HG02798 (cell line): ENCODE data around the gene DDX1.

Experiments
- ATAC-seq: cut with Tn5 transposase; IDR thresholded peaks from one replicate; pipeline ENCODE4 v1.9.1; 2021; ENCODE audit warnings: mild to moderate bottlenecking; ENCODE audit not compliant: unreplicated experiment, poor library complexity

The DDX1 gene

DNA sequence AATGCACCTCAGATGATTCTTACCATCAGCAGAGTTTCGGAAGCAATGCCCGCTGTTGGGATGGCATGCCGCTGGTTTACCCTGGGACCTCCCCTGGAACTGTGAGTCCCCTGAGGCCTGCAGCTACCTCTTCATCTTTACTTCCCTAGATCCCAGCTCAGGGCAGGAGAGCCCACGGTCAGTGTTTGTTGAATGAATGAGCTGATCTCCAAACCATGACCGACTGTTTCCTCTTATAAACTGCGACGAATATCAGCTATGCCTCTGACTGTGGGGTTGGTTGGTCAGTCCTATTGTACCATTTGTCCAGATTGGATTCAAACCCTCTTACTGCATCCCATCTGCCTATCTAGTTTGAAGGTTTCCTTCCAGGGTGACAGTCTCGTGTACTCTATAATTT, 64.4 kb downstream of the DDX1 start:
- ATAC-seq, result no peak

DNA sequence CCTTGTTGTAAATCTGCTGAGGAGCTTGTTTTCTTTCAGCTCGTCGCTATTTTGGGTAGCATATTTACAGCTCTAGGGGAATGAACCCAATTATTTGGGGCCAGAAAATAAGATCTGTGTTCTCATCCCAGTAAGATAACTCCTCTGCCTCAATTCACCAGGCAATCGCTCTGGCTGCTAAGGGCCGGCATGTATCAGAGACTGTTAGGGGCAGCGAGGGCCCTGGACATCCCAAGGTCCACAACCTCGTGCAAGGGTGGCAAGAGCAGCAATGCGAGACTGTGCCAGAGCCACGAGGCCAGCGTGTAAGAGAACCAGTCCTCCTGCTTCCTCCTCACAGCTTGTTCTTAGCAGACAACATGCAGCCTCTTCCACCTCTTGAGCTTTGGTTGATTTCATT, 66.1 kb downstream of the DDX1 start:
- no peak for ATAC-seq

DNA sequence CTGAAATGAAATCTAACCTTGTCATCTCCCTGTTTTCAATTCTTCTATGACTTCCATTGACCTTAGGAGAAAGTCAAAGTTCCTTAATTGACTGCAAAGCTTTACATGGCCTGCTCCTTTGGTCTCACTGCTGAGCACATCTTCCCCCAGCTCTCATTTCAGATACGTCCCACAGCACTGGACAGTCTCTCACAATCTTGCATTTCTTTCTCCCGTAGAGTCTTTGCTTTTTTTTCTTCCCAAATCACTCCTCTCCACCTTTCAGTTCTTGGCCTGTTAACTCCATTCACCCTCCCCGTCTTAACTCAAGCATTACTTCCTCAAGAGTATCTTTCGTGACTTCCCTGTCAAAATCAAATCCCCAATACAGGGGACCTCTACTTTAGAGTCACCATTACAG, 67.2 kb downstream of the DDX1 start:
- ATAC-seq, result no peak

DNA sequence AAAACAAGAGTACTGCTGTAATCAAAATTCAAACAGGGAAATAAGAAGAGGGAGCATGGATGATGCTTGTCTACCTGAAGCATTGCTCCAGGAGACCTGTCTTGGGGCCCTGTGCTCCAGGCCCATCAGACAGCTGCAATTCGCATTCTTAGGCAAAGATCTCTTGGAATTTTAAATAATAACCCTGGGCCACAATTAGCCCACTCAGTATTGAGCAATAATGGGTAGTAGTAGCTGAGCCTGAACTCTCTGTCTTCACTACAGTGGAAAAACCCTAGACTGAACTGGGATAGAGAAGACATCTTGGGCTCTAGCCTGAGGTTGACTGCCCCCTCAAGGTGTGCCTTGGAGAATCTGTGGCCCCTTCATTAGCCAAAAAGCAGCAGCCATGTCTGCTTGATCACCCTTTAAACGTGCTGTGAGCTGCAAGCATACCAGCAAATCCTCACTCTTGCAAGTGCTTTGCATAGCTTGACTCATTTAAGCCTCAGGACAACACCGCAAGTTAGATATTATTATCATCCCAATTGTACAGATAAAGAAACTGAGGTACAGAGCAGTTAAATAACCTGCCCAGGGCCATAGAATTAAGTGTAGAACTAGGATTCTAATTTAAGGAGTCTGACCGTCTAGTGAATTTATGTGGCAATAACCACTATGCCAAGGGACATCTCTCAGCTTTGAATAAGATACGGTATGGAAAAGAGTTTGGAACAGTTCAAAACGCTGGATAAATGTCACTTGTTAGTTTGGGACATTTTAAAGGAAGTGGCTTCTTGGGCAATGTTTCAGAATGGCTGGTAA, 69.0 kb downstream of the DDX1 start:
- ATAC-seq, result no peak

DNA sequence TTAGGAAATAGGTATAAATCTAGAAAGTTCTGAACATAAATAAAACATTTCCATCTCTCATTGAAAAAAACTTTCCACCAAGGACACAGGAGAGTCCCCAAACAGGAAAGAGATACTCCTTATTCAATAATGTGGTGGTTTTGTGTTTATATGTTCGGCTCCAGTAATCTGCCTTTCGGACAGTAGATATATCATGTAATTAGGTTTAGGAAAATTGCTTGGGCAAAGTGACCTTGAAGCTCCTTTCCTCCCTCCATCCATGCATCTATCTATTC, 69.6 kb downstream of the DDX1 start:
- no peak for ATAC-seq

DNA sequence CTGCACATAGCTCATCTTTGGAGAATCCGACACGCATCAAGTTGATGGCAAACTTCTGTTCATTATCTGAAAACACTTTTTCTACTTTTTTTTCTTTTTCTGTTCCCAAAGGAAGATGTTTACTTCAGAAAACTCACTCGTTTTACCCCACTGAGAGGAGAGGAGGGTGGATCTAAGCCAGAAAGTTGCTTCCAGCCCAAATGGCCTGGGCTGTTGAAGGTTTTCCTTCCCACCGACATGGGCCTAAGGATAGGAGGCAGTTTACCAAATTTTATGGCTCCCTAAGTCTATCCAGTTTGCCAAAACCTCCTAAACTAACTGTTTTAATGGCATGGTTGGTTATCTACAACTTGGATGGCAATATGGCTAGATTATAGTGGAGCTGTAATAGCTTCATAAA, 70.4 kb downstream of the DDX1 start:
- ATAC-seq, result no peak

DNA sequence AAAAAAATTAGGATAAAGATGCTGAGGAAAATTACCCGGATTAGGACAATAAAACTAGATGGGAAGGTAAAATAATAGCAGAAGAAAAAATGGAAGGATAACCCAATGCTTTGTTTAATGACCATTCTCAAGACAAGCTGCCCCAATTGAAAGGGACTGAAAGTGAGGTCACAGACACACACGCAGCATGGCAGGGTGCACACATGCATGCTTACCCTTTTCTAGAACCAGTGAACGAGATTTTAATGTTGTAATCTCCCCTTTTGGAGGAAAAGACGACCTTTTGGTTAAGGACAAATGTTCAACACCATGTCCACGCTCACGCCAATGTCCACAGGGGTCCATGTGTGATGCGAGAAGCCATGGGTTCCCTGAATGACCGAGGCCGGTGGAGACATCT, 70.9 kb downstream of the DDX1 start:
- no peak for ATAC-seq

DNA sequence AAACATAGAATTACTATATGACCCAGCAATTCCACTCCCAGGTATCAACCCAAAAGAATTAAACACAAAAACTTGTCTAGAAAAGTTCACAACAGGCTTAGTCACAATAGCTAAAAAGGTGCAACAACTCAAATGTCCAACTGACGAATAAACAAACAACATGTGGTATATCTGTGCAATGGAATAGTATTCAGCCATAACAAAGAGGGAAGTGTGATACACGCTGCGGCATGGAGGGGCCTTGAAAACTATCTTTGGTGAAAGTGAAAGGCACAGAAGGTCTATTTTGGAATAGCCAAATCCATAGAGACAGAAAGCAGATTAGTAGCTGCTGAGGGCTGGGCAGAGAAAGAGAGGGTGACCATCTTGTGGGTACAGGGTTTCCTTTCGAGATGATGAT, 72.1 kb downstream of the DDX1 start:
- ATAC-seq, result no peak

DNA sequence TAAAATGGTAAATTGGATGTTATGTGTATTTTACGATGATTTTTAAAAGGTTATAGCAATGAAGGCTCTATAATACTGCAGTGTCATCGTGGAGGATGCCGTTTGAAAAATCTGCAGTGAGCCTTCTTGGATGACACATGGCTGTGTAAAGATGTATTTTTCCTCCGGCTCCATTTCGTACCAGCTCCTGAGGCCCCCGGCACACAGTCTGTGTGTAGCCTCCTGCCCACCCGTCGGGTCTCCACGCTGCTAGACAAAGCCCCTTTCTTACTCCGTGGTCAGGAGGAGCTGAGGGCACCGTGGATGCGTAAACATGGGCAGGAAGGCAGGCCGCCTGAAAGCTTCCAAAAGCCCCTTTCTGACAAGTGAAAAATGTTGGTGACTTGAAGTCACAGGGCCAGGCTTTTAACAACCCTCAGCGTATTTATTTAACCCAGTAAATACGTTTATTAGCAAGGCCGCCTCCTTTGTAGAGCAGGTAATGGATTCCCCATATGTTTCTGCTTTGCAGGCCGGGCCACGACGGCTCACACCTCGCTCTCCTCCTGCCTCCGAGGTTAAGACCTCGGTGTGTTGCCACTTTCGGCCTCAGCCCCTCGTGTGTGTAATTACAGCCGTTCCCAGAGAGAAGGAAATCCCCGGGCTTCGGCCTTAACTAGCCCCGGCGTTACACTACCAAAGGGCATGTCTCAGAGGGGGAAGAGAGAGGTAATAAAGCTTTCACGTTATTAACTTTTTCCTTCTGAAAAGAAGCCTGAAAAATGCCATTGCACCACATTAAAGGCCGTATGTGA, 72.8 kb downstream of the DDX1 start:
- ATAC-seq, result no peak

DNA sequence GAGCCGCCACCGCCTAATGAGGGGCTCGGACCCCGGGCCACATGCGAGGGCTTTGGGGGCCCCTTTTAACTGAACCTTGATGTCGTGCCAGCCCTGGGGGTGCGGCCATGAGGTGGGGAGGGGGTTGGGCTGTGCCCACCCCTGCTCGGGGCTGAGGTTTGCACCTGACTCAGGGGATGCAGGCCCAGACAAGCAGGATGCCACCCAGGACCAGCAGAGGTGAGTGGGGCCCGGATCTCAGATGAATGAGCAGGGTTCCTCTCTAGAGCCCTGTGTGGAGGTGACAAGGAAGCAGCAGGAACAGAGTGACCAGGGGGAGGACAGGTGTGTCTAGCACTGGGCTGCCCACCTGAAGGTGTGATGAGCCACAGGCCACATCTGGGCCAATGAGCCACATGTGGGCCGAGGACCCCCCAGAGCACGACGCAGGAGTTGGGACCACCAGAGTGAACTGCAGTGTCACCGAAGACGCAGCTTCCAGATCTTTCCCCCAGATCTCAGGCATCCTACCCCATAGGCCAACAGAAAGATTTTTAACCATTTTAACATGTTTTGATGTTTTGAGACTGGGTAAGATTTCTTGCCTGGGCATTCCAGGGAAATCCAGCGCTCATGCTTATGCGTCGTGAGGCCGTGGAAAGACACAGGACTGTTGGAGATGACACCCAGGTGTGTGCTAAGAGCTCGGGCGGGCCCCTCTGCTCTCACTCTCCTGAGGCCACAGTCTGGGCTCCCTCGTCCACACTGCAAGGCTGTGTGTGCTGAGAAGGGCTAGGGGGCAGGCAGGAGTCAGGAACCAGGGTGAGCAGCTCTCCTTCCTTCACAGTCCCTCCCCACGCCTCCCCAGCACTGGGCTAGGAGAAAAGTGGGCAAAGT, 73.6 kb downstream of the DDX1 start:
- no peak for ATAC-seq

DNA sequence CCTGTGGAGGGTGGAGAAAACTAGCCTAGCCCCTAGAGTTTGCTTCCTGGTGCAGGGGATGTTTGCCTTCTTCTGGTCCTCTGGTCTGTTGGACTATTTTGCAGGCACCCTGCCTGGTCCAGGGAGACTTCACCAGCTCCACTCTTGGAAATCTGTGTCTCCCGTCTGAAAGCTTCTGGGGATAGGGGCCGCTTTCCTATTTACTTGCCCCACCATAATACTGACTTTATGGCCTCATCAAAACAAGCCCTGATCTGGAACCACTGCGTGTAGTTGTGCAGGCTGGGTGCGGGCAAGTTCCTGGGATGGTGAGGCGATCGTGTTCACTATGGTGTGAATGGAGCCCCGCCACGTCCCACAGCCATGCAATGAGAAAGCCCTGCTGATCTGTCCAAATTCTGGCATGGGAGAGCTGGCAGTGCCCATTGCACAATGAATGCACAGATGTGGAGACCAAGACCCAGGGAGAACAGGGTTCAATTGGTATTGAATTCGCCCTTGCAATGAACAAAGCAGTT, 74.3 kb downstream of the DDX1 start:
- ATAC-seq, result no peak

DNA sequence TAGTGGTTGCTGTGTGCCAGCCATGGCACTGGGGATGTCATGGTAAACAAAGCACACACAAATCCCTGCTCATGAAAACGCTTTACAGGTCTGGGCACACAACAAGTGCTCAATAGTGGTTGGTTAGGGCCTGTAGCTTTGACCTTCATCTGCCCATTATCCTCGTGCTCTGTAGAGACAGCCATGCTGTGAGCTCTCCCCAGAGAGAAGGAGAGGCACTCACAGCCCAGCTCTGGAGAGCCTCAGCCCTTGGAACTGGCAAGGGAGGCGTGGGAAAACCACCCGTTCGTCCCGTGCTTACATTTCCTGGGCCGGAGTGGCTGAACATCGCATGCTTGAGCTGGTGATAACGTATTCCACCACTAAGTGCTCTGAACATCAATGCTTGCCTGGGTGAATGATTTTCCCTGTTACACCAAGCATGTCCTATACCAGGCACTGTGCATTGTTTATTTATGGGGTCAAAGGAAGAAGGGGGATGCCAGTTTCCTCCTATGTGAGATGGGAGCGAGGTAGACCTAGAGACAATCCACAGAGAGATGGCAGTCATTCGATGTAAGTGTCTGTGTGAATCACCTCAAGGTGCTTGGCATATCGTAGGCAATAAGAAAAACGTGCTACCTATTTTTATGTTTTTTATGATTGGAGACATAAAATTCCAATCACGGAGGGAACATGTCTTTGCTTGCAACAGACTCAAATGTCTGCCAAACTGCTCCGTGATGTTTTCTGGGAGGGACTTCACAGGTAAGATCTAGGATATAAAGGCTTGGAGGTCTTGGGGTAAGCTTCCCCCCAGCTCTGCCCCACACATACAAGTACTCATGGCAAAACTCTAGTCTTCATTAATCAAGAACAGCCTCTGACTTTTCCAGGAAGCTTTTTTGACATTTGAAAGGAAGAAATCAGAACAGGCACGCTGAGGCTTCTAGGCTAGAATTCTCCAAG, 75.5 kb downstream of the DDX1 start:
- no peak for ATAC-seq

DNA sequence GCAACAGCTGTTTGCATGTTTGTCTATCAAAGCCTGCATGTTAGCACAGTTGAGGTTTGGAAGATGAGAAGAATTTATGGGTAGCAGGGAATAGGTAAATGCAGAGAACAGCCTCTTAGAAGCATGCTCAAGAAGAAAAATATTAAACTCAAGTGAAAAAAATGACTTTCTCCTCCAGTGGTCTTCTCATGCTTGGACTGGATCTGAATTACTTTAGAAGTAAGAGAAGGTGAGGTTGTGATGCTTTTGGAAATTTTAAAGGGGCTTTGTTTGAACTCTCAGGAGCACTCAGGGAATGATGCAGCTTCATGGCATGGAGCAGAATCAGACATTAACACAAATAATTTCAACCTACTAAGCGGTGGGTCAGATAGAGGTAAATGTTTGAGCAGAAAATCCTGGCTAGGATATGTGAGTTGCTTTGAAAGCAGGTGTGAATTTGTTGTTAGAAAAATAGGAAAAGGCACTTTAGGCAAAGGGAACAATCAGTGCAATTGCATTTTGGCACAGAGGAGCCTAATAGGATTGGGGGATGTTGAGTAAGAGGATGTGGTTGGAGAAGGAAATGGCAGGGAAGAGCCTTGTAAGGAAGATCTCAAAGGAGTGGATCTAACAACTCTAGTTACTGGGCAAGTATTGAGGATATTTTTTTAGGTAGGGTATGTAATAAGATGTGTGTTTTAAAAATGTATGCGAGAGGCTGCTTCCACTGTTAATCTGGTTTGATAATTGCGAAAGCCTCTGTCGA, 76.3 kb downstream of the DDX1 start:
- ATAC-seq, result no peak

DNA sequence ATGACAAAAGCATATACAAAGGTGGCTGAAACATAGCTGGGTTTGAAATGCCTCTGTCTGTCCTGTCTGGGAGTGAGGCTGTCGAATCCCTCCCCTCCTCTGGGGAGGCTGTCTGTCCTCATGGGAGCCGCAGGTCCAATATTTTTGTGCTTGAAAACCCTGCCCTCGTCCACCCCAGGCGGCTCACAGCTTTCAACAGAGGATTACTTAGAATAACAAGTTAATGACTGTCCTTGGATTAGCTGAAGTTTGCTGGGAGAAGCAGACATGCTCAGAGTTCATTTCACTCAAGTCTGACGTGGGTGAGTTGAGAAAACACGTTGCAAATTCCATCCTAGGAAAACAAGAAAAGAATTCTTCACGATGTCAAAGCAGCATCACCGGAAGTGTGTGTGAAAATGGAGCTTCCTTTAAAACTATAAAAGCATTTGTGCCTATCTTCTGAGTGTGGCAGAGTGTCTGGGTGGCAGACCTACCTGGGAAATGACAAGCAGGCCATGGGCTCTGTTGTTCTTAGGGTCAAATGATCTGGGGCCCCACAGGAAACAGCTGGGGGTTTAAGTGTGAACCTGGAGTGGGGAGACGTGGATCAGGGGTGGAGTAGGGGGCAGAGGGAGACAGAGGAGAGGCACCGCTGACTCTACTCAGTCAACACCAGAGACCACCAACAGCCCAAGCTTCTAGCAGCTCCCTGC, 77.1 kb downstream of the DDX1 start:
- ATAC-seq, result no peak

DNA sequence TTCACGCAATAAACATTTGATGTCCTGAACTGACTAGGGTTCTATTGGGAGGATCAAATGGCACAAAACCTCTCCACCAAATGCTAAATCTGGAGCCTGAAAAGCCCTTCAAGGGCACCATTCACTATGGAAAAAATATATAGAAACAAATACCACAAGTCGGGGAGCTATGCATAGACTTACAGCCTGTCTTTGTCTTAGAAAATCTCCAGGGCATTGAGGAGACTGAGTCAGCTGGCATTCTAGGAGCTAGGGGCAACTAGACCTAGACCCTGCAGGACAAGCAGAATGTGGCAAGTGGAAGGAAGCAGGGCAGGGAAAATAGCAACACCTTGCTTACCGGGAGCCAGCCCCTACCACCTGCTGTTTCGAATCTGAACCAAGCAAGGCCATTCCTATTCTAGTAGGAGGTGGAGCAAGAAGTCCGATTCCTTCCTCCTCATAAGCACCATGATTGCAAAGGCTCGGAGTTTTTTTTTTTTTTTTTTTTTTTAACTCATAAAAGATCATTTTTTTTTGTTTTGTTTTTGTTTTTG, 77.8 kb downstream of the DDX1 start:
- no peak for ATAC-seq

DNA sequence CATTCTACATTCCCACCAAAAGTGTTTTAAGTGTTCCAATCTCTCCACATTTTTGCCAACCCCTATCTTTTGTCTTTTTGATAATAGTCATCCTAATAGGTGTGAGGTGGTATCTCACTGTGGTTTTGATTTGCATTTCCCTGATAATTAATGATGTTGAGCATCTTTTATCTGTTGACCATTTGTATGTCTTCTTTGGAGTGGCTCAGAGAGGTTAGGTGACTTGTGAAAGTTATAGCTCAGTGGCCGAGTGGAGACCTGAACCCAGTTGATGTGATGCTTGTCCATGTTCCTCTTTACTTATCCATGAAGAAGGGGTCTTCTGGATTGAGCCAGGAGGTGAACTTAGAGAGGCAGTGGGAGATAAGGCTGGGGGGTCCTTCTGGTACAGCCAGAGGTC, 78.8 kb downstream of the DDX1 start:
- ATAC-seq, result no peak

DNA sequence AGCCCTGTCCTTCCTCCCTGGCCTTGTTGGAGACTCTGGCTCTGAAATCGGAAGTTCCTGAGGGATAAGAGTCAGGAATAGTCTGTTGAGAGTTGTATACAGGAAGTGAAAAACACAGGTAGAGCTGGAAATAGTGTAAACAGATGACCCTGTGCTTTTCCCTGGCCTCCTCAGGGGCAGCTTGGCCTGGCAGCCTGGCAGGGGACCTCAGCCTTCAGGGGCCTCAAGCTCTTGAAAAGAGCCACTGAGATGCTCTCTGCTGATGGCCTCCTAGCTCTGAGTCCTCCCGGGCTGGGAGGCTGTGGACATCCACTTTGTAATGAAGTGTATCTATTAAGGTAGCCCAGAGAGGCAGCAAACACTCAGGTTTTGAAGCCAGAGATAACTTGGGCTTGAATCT, 79.3 kb downstream of the DDX1 start:
- ATAC-seq, result no peak

DNA sequence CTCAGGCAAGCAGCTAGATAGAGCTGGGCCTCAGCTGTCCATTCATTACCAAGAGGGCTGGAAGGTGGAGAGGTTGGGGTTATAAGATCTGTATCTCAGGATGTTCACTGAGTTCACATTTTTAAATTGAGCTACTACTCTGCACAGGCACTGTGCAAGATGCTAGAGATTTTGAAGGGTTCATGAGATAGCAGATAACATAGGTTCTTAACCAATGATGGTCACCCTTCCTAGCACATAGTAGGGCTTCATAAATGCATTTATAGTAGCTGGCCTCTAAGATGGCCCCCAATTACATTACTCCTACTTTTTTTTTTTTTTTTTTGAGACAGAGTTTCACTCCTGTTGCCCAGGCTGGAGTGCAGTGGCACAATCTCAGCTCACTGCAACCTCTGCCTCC, 79.7 kb downstream of the DDX1 start:
- ATAC-seq, result no peak
